Measurements from ENCODE around the gene CALY.

The CALY gene

GRCh38 chr10:133358925-133359310 lies 22.2 kb upstream of the CALY start:
- peaks cover 0 to 34% (median 22%) of the 10 kb centered on the region in 5 donors for H3K36me3 ChIP-seq (ENCODE audit: control insufficient read depth in 5 of 5, insufficient read depth in 5 of 5, low read length in 5 of 5)
- H3K4me3 ChIP-seq (ENCODE audit: low read depth in 1 of 5, low read length in 5 of 5) = no peak overlapping the region
- H3K9ac ChIP-seq (ENCODE audit: low read length in 5 of 5) = peak overlapping the region in 1 of 5 donors; percentile 56
- no peak overlapping the region for H3K27ac ChIP-seq (ENCODE audit: low read depth, low read length)
- no peaks in the 10 kb centered on the region for H3K27me3 ChIP-seq (ENCODE audit: control insufficient read depth in 5 of 5, insufficient read depth in 4 of 5, low read length in 5 of 5)
- peaks cover 0 to 2% (median 0%) of the 10 kb centered on the region in 5 donors for H3K9me3 ChIP-seq (ENCODE audit: control insufficient read depth in 5 of 5, low read length in 5 of 5)
- peaks cover 0 to 43% (median 18%) of the 10 kb centered on the region in 5 donors for H3K4me1 ChIP-seq (ENCODE audit: control insufficient read depth in 5 of 5, insufficient read depth in 5 of 5, low read length in 5 of 5)

GRCh38 chr10:133358162-133358924 lies 21.6 kb upstream of the CALY start:
- no peak overlapping the region for H3K27ac ChIP-seq (ENCODE audit: low read depth, low read length)
- peaks cover 0 to 43% (median 18%) of the 10 kb centered on the region in 5 donors for H3K4me1 ChIP-seq (ENCODE audit: control insufficient read depth in 5 of 5, insufficient read depth in 5 of 5, low read length in 5 of 5)
- peaks cover 0 to 29% (median 18%) of the 10 kb centered on the region in 5 donors for H3K36me3 ChIP-seq (ENCODE audit: control insufficient read depth in 5 of 5, insufficient read depth in 5 of 5, low read length in 5 of 5)
- H3K9ac ChIP-seq (ENCODE audit: low read length in 5 of 5) = peak overlapping the region in 1 of 5 donors; percentile 56
- peaks cover 0 to 2% (median 0%) of the 10 kb centered on the region in 5 donors for H3K9me3 ChIP-seq (ENCODE audit: control insufficient read depth in 5 of 5, low read length in 5 of 5)
- H3K27me3 ChIP-seq (ENCODE audit: control insufficient read depth in 5 of 5, insufficient read depth in 4 of 5, low read length in 5 of 5) = no peaks in the 10 kb centered on the region
- H3K4me3 ChIP-seq (ENCODE audit: low read depth in 1 of 5, low read length in 5 of 5) = no peak overlapping the region

- Histone ChIP-seq H3K4me1 (ENCODE audit: control insufficient read depth in 5 of 5, insufficient read depth in 5 of 5, low read length in 5 of 5) (peaks cover 0 to 43% (median 18%) of the 10 kb centered on the region in 5 donors), H3K9me3 (ENCODE audit: control insufficient read depth in 5 of 5, low read length in 5 of 5) (peaks cover 0 to 2% (median 0%) of the 10 kb centered on the region in 5 donors), H3K27ac (ENCODE audit: low read depth, low read length) (no peak within 1 kb of the TSS), H3K36me3 (ENCODE audit: control insufficient read depth in 5 of 5, insufficient read depth in 5 of 5, low read length in 5 of 5) (peaks cover 0 to 21% (median 10%) of the 10 kb centered on the region in 5 donors), H3K27me3 (ENCODE audit: control insufficient read depth in 5 of 5, insufficient read depth in 4 of 5, low read length in 5 of 5) (no peaks in the 10 kb centered on the region), H3K4me3 (ENCODE audit: low read depth in 1 of 5, low read length in 5 of 5) (peak within 1 kb of the TSS in 4 of 5 donors; percentile 62 to 70 (median 67)), H3K9ac (ENCODE audit: low read length in 5 of 5) (peak within 1 kb of the TSS in 4 of 5 donors; percentile 51 to 73 (median 67))
These were observed 20.8 kb upstream of the CALY start, which contains the start of gene FUOM for GRCh38 chr10:133357285-133358161. Gene FUOM, minus strand, starts transcription at chr10:133358019. Its CDS starts 12 bp downstream, at chr10:133358007.

- Histone ChIP-seq H3K27me3 (ENCODE audit: control insufficient read depth in 5 of 5, insufficient read depth in 4 of 5, low read length in 5 of 5) (peaks cover 0 to under 1% (median 0%) of the 10 kb centered on the region in 5 donors), H3K9me3 (ENCODE audit: control insufficient read depth in 5 of 5, low read length in 5 of 5) (peaks cover 0 to 2% (median 0%) of the 10 kb centered on the region in 5 donors), H3K4me3 (ENCODE audit: low read depth in 1 of 5, low read length in 5 of 5) (peak overlapping the region in 4 of 5 donors; percentile 62 to 70 (median 67)), H3K27ac (ENCODE audit: low read depth, low read length) (no peak overlapping the region), H3K36me3 (ENCODE audit: control insufficient read depth in 5 of 5, insufficient read depth in 5 of 5, low read length in 5 of 5) (peaks cover 0 to 13% (median 2%) of the 10 kb centered on the region in 5 donors), H3K4me1 (ENCODE audit: control insufficient read depth in 5 of 5, insufficient read depth in 5 of 5, low read length in 5 of 5) (peaks cover 0 to 43% (median 18%) of the 10 kb centered on the region in 5 donors), H3K9ac (ENCODE audit: low read length in 5 of 5) (peak overlapping the region in 4 of 5 donors; percentile 51 to 73 (median 67))
These were observed 20.0 kb upstream of the CALY start for GRCh38 chr10:133356549-133357284.

GRCh38 chr10:133355991-133356390 lies 19.3 kb upstream of the CALY start:
- no peak overlapping the region for H3K27ac ChIP-seq (ENCODE audit: low read depth, low read length)
- H3K4me1 ChIP-seq (ENCODE audit: control insufficient read depth in 5 of 5, insufficient read depth in 5 of 5, low read length in 5 of 5) = peaks cover 0 to 45% (median 18%) of the 10 kb centered on the region in 5 donors
- peaks cover 0 to 4% (median 0%) of the 10 kb centered on the region in 5 donors for H3K27me3 ChIP-seq (ENCODE audit: control insufficient read depth in 5 of 5, insufficient read depth in 4 of 5, low read length in 5 of 5)
- peak overlapping the region in 2 of 5 donors; percentile 37 to 41 for H3K9ac ChIP-seq (ENCODE audit: low read length in 5 of 5)
- H3K36me3 ChIP-seq (ENCODE audit: control insufficient read depth in 5 of 5, insufficient read depth in 5 of 5, low read length in 5 of 5) = peaks cover 0 to 9% (median 0%) of the 10 kb centered on the region in 5 donors
- peaks cover 0 to 2% (median 0%) of the 10 kb centered on the region in 5 donors for H3K9me3 ChIP-seq (ENCODE audit: control insufficient read depth in 5 of 5, low read length in 5 of 5)
- no peak overlapping the region for H3K4me3 ChIP-seq (ENCODE audit: low read depth in 1 of 5, low read length in 5 of 5)

- H3K4me3 ChIP-seq (ENCODE audit: low read depth in 1 of 5, low read length in 5 of 5) = no peak overlapping the region
- no peak overlapping the region for H3K27ac ChIP-seq (ENCODE audit: low read depth, low read length)
- no peaks in the 10 kb centered on the region for H3K9me3 ChIP-seq (ENCODE audit: control insufficient read depth in 5 of 5, low read length in 5 of 5)
- H3K27me3 ChIP-seq (ENCODE audit: control insufficient read depth in 5 of 5, insufficient read depth in 4 of 5, low read length in 5 of 5) = peaks cover under 1 to 11% (median 4%) of the 10 kb centered on the region in 5 donors
- H3K4me1 ChIP-seq (ENCODE audit: control insufficient read depth in 5 of 5, insufficient read depth in 5 of 5, low read length in 5 of 5) = peaks cover 0 to 50% (median 20%) of the 10 kb centered on the region in 5 donors
- no peak overlapping the region for H3K9ac ChIP-seq (ENCODE audit: low read length in 5 of 5)
- H3K36me3 ChIP-seq (ENCODE audit: control insufficient read depth in 5 of 5, insufficient read depth in 5 of 5, low read length in 5 of 5) = peaks cover 0 to 9% (median 0%) of the 10 kb centered on the region in 5 donors
These were observed 18.6 kb upstream of the CALY start for GRCh38 chr10:133355266-133355665.

- H3K9ac ChIP-seq (ENCODE audit: low read length in 5 of 5) = no peak overlapping the region
These were observed 18.1 kb upstream of the CALY start for GRCh38 chr10:133354672-133355240.

GRCh38 chr10:133353988-133354605 lies 17.4 kb upstream of the CALY start:
- Histone ChIP-seq H3K9me3 (ENCODE audit: control insufficient read depth in 5 of 5, low read length in 5 of 5) (no peaks in the 10 kb centered on the region), H3K36me3 (ENCODE audit: control insufficient read depth in 5 of 5, insufficient read depth in 5 of 5, low read length in 5 of 5) (peaks cover 0 to 9% (median 0%) of the 10 kb centered on the region in 5 donors), H3K9ac (ENCODE audit: low read length in 5 of 5) (no peak overlapping the region), H3K4me1 (ENCODE audit: control insufficient read depth in 5 of 5, insufficient read depth in 5 of 5, low read length in 5 of 5) (peaks cover 0 to 39% (median 20%) of the 10 kb centered on the region in 5 donors), H3K27ac (ENCODE audit: low read depth, low read length) (no peak overlapping the region), H3K4me3 (ENCODE audit: low read depth in 1 of 5, low read length in 5 of 5) (no peak overlapping the region), H3K27me3 (ENCODE audit: control insufficient read depth in 5 of 5, insufficient read depth in 4 of 5, low read length in 5 of 5) (peaks cover 6 to 19% (median 15%) of the 10 kb centered on the region in 5 donors)

More at GRCh38 chr10:133354672-133355240, 18.1 kb upstream of the CALY start:
- Histone ChIP-seq H3K4me1 (ENCODE audit: control insufficient read depth in 5 of 5, insufficient read depth in 5 of 5, low read length in 5 of 5) (peaks cover 0 to 46% (median 20%) of the 10 kb centered on the region in 5 donors), H3K9me3 (ENCODE audit: control insufficient read depth in 5 of 5, low read length in 5 of 5) (no peaks in the 10 kb centered on the region), H3K4me3 (ENCODE audit: low read depth in 1 of 5, low read length in 5 of 5) (no peak overlapping the region), H3K27me3 (ENCODE audit: control insufficient read depth in 5 of 5, insufficient read depth in 4 of 5, low read length in 5 of 5) (peaks cover 6 to 14% (median 9%) of the 10 kb centered on the region in 5 donors), H3K36me3 (ENCODE audit: control insufficient read depth in 5 of 5, insufficient read depth in 5 of 5, low read length in 5 of 5) (peaks cover 0 to 9% (median 0%) of the 10 kb centered on the region in 5 donors), H3K27ac (ENCODE audit: low read depth, low read length) (no peak overlapping the region)
